Measurements from ENCODE around the gene CITED1.

GRCh38 chrX:72312311-72312940 is 6.7 kb upstream of the CITED1 start:
- TF ChIP-seq CTCF (IDR thresholded peaks at IDR 0.05) (no peak), POLR2A (IDR thresholded peaks at IDR 0.05) (no peak)
